ENCODE results near the gene ATP5IF1.

DNA sequence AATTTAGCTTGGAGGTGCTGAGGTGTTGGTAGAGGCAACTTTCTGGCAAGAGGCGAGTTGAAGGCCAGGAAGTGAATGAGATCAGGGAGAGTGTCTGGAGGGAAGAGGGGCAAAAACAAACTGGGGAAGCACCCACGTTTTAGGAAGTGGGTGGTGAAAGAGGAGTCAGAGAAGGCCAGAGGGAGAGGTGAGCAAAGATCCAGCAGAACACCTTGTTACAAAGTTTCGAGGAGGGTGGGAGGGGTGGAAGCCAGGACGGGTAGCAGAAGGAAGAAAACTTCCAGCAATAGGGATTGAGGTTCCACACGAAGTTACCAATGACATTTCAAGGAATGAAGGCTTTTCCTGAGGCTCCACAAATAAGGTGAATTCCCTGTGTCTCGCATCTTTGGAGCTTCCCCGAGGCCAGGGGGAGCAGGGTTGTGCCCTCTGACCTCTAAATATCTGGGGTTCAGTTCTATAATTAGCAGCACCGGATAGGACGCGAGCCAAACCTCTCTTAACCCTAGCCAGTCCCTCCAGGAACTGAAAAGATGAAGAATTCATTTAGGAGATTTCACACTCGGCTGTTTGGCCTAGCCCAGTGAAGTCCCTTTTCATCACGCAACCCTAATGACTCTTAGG lies 22.8 kb downstream of the ATP5IF1 start:
- TF ChIP-seq POLR2A (IDR thresholded peaks at IDR 0.05; ENCODE audit: low read depth, low read length) (no peak), TAF1 (IDR thresholded peaks at IDR 0.05; ENCODE audit: low read depth, low read length) (no peak), PAX5 (IDR thresholded peaks at IDR 0.05; ENCODE audit: insufficient read depth, low read length, severe bottlenecking) (no peak), POLR2AphosphoS5 (IDR thresholded peaks at IDR 0.05; ENCODE audit: low read depth, low read length) (no peak)

All from GM12891 (cell line).